Body of pancreas (tissue), 4 donors: ENCODE results near the gene NCAM2. TPM values are rescaled to one million over a fixed set of nuclear protein-coding genes. Genes with fewer than 3 reads are reported as not detected.

Experiments used
- ATAC-seq: fragments of 150-250 bp; one replicate; pipeline ENCODE4 v1.9.1; 2016
- DNase-seq, 4 donors: peaks; one replicate each; pipeline ENCODE4 v3.0.0-alpha.2; 2019
- H3K27ac ChIP-seq, 4 donors: fragments of 200-600 bp; sonication (generic); 1 replicate in 3 of 4; 2 replicates in 1 of 4; pipeline versions ENCODE4 v1.5.1 to v1.6.1; 2016 to 2019; ENCODE audit warnings: mild to moderate bottlenecking in 1 of 4, mixed read lengths in 1 of 4, moderate library complexity in 1 of 4
- H3K27me3 ChIP-seq, 2 donors: fragments of 200-600 bp; sonication (generic); one replicate each; pipeline ENCODE4 v1.6.0; 2016; ENCODE audit warnings: mild to moderate bottlenecking in 1 of 2
- H3K36me3 ChIP-seq, 2 donors: fragments of 200-600 bp; sonication (generic); replicated peaks in 1 of 2; 2 replicates each; pipeline ENCODE4 v1.5.1; 2016; ENCODE audit warnings: low read depth in 2 of 2; ENCODE audit not compliant: insufficient read depth in 1 of 2
- H3K4me1 ChIP-seq: fragments of 200-600 bp; sonication (generic); one replicate; pipeline ENCODE4 v1.6.0; 2016
- H3K4me3 ChIP-seq, 2 donors: fragments of 200-600 bp; sonication (generic); 1 replicate in 1 of 2; 2 replicates in 1 of 2; pipeline ENCODE4 v1.5.1; 2016 to 2019
- H3K9me3 ChIP-seq, 3 donors: fragments of 200-600 bp; sonication (generic); 1 replicate in 2 of 3; 2 replicates in 1 of 3; pipeline ENCODE4 v1.5.1; 2016
- CTCF ChIP-seq, 7 experiments: fragments of 450-650 bp in 4 of 7; fragments of 200-600 bp in 3 of 7; sonication (generic) in 3 of 7; IDR thresholded peaks; one replicate each; pipeline ENCODE4 v1.5.1; 2016 to 2019; ENCODE audit warnings: antibody characterized with exemption in 7 of 7
- POLR2A ChIP-seq, 3 donors: fragments of 450-650 bp; IDR thresholded peaks; one replicate each; pipeline ENCODE4 v1.6.1; 2016; ENCODE audit warnings: antibody characterized with exemption in 3 of 3, mild to moderate bottlenecking in 2 of 3
- WGBS, 2 donors: methylation state at CpG; one replicate each; pipeline ENCODE4 v1.1.5; 2017; 5-methylcytosine and 5-hydroxymethylcytosine counted together
- intact Hi-C: fragments of 100-400 bp; cut with DNase I; formaldehyde crosslinking; loops from one replicate; pipeline ENCODE4 v1.15.1; 2023
- total RNA-seq, 2 donors: library from RNA; depleted of rRNA; stranded (reverse); fragments of >200 nt; gene quantifications; one replicate each; pipeline ENCODE4 v1.1.0, GENCODE V29; 2016

Gene NCAM2
- total RNA-seq, 2 donors from 2014 or later = under 0.01 to 0.26 TPM

- 50 to 63% methylated on average over 1 of the region's 1 CpG for WGBS, 2 donors
Observed at GRCh38 chr21:21064353-21064752, 66.1 kb downstream of the NCAM2 start.

GRCh38 chr21:21067375-21067774 is 69.2 kb downstream of the NCAM2 start:
- no peaks in the 10 kb centered on the region for H3K27me3 ChIP-seq
- intact Hi-C loops = no loop called here
- no peak for TF ChIP-seq CTCF (IDR thresholded peaks at IDR 0.05)
- TF ChIP-seq POLR2A (IDR thresholded peaks at IDR 0.05) = no peak

More at GRCh38 chr21:21064353-21064752, 66.1 kb downstream of the NCAM2 start:
- intact Hi-C loops = no loop called here
- DNase-seq = no peak
- Histone ChIP-seq H3K9me3 (no peaks in the 10 kb centered on the region), H3K4me3 (no peak overlapping the region), H3K27me3 (no peaks in the 10 kb centered on the region), H3K4me1 (no peaks in the 10 kb centered on the region), H3K36me3 (no peaks in the 10 kb centered on the region), H3K27ac (no peak overlapping the region)
- no peak for ATAC-seq
- TF ChIP-seq CTCF (IDR thresholded peaks at IDR 0.05) = no peak
- TF ChIP-seq POLR2A (IDR thresholded peaks at IDR 0.05) = no peak

GRCh38 chr21:21074305-21074704 is 76.1 kb downstream of the NCAM2 start:
- Histone ChIP-seq H3K27ac (no peak overlapping the region), H3K4me3 (no peak overlapping the region), H3K4me1 (no peaks in the 10 kb centered on the region), H3K9me3 (no peaks in the 10 kb centered on the region), H3K27me3 (no peaks in the 10 kb centered on the region), H3K36me3 (no peaks in the 10 kb centered on the region)
- ATAC-seq (no peak), DNase-seq (no peak)
- intact Hi-C loops = no loop called here
- WGBS, 2 donors = 67% methylated on average over 3 of the region's 3 CpGs
- no peak for TF ChIP-seq CTCF (IDR thresholded peaks at IDR 0.05)

More at GRCh38 chr21:21067375-21067774, 69.2 kb downstream of the NCAM2 start:
- no peak overlapping the region for H3K27ac ChIP-seq
- DNase-seq (no peak), ATAC-seq (no peak)
- H3K4me1 ChIP-seq = no peaks in the 10 kb centered on the region
- H3K9me3 ChIP-seq = no peaks in the 10 kb centered on the region
- no peaks in the 10 kb centered on the region for H3K36me3 ChIP-seq
- no peak overlapping the region for H3K4me3 ChIP-seq

- Histone ChIP-seq H3K4me3 (no peak overlapping the region), H3K36me3 (no peaks in the 10 kb centered on the region), H3K27me3 (no peaks in the 10 kb centered on the region), H3K9me3 (no peaks in the 10 kb centered on the region), H3K27ac (no peak overlapping the region), H3K4me1 (no peaks in the 10 kb centered on the region)
- no peak for ATAC-seq
- 64 to 69% methylated on average over 2 of the region's 2 CpGs for WGBS, 2 donors
- intact Hi-C loops = no loop called here
- DNase-seq = no peak
- no peak for TF ChIP-seq CTCF (IDR thresholded peaks at IDR 0.05)
- no peak for TF ChIP-seq POLR2A (IDR thresholded peaks at IDR 0.05)
Observed at GRCh38 chr21:21076051-21076450, 77.8 kb downstream of the NCAM2 start.

- Histone ChIP-seq H3K9me3 (no peaks in the 10 kb centered on the region), H3K4me3 (no peak overlapping the region), H3K4me1 (no peaks in the 10 kb centered on the region), H3K27me3 (no peaks in the 10 kb centered on the region), H3K27ac (no peak overlapping the region), H3K36me3 (no peaks in the 10 kb centered on the region)
- TF ChIP-seq POLR2A (IDR thresholded peaks at IDR 0.05) (no peak), CTCF (IDR thresholded peaks at IDR 0.05) (no peak)
- WGBS, 2 donors = 41 to 51% methylated on average over 4 of the region's 4 CpGs
- intact Hi-C loops = no loop called here
- DNase-seq (no peak), ATAC-seq (no peak)
Observed at GRCh38 chr21:21076491-21076890, 78.3 kb downstream of the NCAM2 start.
